Mammary epithelial cell (primary cell): ENCODE measurements around the gene B3GALT5.

Experiments
- CTCF ChIP-seq, 2 donors: IDR thresholded peaks in 1 of 2; conservative IDR thresholded peaks in 1 of 2; 2 replicates each; pipeline ENCODE4 v1.5.1; 2011 to 2012; ENCODE audit warnings: inconsistent platforms in 2 of 2, low read length in 2 of 2, mild to moderate bottlenecking in 2 of 2, control low read depth in 1 of 2, low read depth in 1 of 2; ENCODE audit not compliant: insufficient read depth in 1 of 2; ENCODE audit errors: extremely low read depth in 1 of 2
- EZH2 ChIP-seq: IDR thresholded peaks from 2 replicates; pipeline ENCODE4 v1.6.1; 2012; ENCODE audit warnings: low read length, inconsistent platforms, borderline replicate concordance

GRCh38 chr21:39632796-39633442 is 20.2 kb downstream of the B3GALT5 start:
- TF ChIP-seq CTCF (conservative IDR thresholded peaks at IDR 0.05 in 1 of 2, IDR thresholded peaks at IDR 0.05 in 1 of 2; ENCODE audit: extremely low read depth in 1 of 2, insufficient read depth in 1 of 2, low read depth in 1 of 2, low read length in 2 of 2) = no peak
- no peak for TF ChIP-seq EZH2
